Measurements from ENCODE around the gene PITPNC1. TPM values are rescaled to one million over a fixed set of nuclear protein-coding genes. Genes with fewer than 3 reads are reported as not detected.

The PITPNC1 gene
- total RNA-seq, 1 experiment from 2014 or later = 37.5 TPM

DNA sequence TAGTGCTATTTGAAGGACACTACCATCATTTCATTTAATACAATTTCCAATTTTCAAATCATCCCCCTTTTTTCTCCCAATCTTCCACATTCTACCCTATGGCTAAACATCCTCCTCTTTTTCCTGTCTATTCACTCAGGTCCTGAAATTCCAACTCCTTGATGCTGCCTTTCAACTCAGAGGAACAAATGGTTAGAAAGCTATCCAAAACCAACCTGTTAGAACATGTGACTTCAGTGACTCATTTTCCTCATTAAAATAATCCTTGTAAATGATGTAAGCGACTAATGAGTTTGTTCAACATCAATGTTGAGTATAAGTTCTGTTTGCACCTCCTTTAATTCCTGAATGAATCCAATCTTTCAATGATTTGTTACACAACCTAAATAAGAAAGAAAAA, 16.2 kb upstream of the PITPNC1 start:
- Mint-ChIP-seq H3K4me3 (no peak overlapping the region), H3K4me1 (peaks cover 17 to 23% of the 10 kb centered on the region in 2 experiments), H3K27me3 (ENCODE audit: low read depth) (no peaks in the 10 kb centered on the region), H3K27ac (peak overlapping the region in 1 of 3 experiments; percentile 15; a peak in 2 of 7 replicates), H3K9me3 (no peaks in the 10 kb centered on the region), H3K36me3 (ENCODE audit: insufficient read depth in 1 of 3, low read depth in 3 of 3) (peaks cover 21 to 60% (median 32%) of the 10 kb centered on the region in 3 experiments)
- no peak overlapping the region for H3K27ac ChIP-seq (ENCODE audit: insufficient read length, low read depth, low read length)
- no peak overlapping the region for H3T11ph ChIP-seq (ENCODE audit: low read length)
- DNase-seq = no peak
- no peaks in the 10 kb centered on the region for H3K27me3 ChIP-seq (ENCODE audit: insufficient read depth, low read length)
- H2BK15ac ChIP-seq (ENCODE audit: low read depth, low read length) = no peak overlapping the region
- no peak overlapping the region for H2BK20ac ChIP-seq (ENCODE audit: low read depth, low read length, poor library complexity, severe bottlenecking)
- no peak overlapping the region for H4K8ac ChIP-seq (replicated peaks; ENCODE audit: insufficient read length, low read depth, low read length)
- no CpG with 5 or more reads among the region's 1 CpG for WGBS (ENCODE audit: extremely low coverage, insufficient read length, low lambda C conversion rate)
- no peak overlapping the region for H3K14ac ChIP-seq (ENCODE audit: insufficient read depth, low read length)
- H3K79me1 ChIP-seq (ENCODE audit: insufficient read depth, low read depth, low read length, poor library complexity, severe bottlenecking) = peaks cover 2% of the 10 kb centered on the region
- H3K9ac ChIP-seq (ENCODE audit: extremely low read depth, insufficient read length, low read length) = no peak overlapping the region
- no peak overlapping the region for H2BK120ac ChIP-seq (ENCODE audit: low read depth, low read length, poor library complexity, severe bottlenecking)
- no peak overlapping the region for H3K23ac ChIP-seq (ENCODE audit: insufficient read length, low read depth, low read length)
- H2AK5ac ChIP-seq (ENCODE audit: insufficient read length, low read length) = no peak overlapping the region
- peaks cover 6% of the 10 kb centered on the region for H3K23me2 ChIP-seq (ENCODE audit: insufficient read length, low read depth, low read length, poor library complexity, severe bottlenecking)
- H2BK12ac ChIP-seq (ENCODE audit: insufficient read length, low read depth, low read length) = no peak overlapping the region
- no peak overlapping the region for H4K5ac ChIP-seq (ENCODE audit: insufficient read length, low read depth, low read length)
- no peak overlapping the region for H3K18ac ChIP-seq (ENCODE audit: insufficient read length, low read depth, low read length)
- no peak overlapping the region for H3K4me2 ChIP-seq (ENCODE audit: insufficient read depth, insufficient read length, low read length)
- H2AFZ ChIP-seq (ENCODE audit: low read length) = no peak overlapping the region
- TF ChIP-seq, protein P1, sequence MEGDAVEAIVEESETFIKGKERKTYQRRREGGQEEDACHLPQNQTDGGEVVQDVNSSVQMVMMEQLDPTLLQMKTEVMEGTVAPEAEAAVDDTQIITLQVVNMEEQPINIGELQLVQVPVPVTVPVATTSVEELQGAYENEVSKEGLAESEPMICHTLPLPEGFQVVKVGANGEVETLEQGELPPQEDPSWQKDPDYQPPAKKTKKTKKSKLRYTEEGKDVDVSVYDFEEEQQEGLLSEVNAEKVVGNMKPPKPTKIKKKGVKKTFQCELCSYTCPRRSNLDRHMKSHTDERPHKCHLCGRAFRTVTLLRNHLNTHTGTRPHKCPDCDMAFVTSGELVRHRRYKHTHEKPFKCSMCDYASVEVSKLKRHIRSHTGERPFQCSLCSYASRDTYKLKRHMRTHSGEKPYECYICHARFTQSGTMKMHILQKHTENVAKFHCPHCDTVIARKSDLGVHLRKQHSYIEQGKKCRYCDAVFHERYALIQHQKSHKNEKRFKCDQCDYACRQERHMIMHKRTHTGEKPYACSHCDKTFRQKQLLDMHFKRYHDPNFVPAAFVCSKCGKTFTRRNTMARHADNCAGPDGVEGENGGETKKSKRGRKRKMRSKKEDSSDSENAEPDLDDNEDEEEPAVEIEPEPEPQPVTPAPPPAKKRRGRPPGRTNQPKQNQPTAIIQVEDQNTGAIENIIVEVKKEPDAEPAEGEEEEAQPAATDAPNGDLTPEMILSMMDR (conservative IDR thresholded peaks at IDR 0.05) = no peak
- no peaks in the 10 kb centered on the region for H4K20me1 ChIP-seq (ENCODE audit: control insufficient read depth, insufficient read depth, insufficient read length)
- H3K79me2 ChIP-seq (ENCODE audit: insufficient read depth, low read length) = peaks cover 31% of the 10 kb centered on the region
- no peak overlapping the region for H2BK5ac ChIP-seq (ENCODE audit: insufficient read length, low read length)
- H3K9me3 ChIP-seq (ENCODE audit: control insufficient read depth, low read depth, low read length) = no peaks in the 10 kb centered on the region
- peaks cover 4% of the 10 kb centered on the region for H3K4me1 ChIP-seq (ENCODE audit: insufficient read depth, low read length)
- no peak overlapping the region for H3K4ac ChIP-seq (ENCODE audit: low read depth, low read length)
- no peak overlapping the region for H3K56ac ChIP-seq (ENCODE audit: insufficient read length, low read depth, low read length)
- no peak overlapping the region for H4K91ac ChIP-seq (ENCODE audit: insufficient read length, low read depth, low read length)

All from H9 (cell line).